Smooth muscle cell of the brain vasculature (primary cell): Measurements from ENCODE around the gene CDA.
"Not testable (repeated sequence)": the region's sequence is repeated elsewhere in the genome, so short reads cannot be mapped to it uniquely, and the experiment has no call there.

ENCODE experiments used
- DNase-seq: peaks from one replicate; pipeline ENCODE4 v3.0.0-alpha.2; 2012; ENCODE audit warnings: low read depth, low spot score

The CDA gene

DNA sequence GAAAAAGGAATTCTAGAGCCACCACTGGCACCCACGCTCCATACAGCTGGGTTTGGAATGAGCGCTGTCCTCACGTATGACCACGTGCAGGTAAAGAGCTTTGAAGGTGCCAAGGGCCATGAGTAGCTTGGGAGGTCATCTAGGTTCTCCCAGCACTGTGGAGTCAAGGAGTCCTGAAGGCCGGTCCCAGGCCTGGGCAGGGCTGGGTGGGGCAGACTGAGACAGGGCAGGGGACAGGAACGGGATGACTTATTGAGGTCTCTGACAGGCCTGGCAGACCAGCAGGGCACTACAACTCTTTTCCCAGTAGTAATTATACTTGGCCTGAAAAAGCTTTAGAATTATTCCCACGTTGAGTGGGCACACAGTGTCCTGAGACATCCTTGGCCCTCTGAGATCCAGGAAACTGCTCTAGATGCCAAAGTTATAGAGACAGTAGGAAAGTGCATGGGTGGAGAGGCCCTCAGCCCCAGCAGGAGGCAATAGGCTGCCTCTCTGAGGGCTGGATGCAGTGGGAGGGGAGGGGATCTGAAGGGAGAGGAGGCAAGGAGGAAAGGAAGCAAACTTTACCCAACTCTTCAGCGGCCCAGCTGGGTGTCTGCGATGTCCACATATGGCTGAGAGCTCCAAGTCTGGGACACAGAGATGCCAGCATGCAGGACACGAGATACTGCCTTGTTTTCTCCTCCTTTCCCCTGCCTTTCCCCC lies 1.8 kb upstream of the CDA start:
- DNase-seq: no peak

DNA sequence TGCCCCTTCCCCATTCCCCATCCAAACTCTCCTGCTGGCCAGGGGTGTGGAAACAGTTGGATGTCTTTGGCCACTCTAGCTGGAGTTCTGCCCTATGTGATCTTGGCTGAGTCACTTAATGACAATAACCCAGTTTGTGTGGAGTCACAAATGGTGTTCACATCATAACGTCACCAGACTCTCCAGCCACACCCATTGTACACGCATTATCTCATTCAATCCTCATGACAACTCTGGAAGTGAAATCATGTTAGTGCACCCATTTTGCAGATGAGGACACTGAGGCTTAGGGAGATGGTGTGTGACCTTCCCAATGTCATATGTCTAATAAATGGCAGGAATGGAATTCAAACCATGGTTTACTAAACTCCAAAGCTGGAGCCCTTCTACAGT lies 1.2 kb upstream of the CDA start:
- no peak for DNase-seq

DNA sequence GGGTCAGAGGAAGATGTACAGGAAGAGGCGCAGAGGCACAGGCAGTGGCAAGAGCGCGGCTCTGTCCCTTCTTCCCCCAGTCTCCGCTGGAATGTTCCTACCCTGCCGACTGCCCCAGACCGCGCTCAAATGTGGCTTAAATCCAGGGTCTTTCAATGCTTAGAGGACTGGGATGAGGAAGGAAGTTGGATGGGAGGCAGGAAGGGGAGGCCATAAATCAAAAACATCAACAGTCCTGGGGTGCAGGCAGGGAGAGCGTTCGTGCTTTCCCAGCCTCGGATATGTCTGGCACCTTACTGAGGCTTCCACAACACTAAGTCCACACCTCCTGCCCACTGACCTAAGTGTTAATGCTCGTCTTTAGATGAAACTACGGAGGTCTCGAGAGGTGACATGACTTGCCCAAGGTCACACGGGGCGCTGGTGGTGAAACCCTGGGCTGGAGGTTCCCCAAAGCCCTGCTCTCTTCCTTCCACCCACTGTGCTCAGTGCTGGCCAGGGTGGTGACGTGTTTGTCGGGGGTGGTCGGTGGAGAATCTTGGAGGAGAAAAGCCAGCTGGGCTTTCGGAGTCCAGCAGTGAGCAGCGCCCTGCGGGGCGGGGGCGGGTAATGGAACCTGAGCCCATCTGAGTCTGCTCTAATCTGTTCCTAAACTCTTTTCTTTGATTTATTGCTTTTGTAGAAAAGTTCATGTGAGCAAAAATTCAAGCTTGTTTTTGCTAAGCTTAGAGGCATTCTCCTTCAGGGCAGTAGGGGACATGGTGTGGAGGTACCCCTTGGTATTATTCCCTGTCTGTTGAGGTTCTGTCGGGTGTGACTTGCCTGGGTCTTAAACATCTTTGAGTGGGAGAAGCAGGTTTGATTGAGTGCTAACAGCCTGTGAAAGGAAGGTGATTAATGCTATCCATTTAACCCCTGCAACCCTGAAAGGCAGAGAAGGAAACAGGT lies 708 bp downstream of the CDA start:
- no peak for DNase-seq

DNA sequence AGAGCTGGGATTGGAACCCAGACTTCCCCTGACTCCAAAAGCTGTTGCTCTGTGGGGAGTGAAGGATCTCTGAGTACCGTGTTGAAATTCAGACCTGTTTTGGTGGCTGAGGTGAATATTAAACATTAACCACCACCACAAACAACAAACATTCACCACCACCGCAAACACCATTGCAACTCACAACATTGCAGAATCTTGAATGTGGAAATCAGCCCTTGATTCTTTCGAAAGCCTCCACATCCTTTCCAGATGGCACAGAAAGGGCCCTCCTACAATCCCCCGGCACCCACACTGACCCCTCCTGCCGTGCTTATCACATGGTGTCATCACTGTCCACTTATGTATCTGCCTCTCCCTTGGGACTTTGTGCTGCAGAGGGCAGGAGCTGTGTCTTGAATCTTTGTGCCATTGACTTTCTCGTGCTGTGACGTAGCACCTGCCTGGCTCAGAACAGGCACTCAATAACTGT lies 1.4 kb downstream of the CDA start:
- DNase-seq: no peak

DNA sequence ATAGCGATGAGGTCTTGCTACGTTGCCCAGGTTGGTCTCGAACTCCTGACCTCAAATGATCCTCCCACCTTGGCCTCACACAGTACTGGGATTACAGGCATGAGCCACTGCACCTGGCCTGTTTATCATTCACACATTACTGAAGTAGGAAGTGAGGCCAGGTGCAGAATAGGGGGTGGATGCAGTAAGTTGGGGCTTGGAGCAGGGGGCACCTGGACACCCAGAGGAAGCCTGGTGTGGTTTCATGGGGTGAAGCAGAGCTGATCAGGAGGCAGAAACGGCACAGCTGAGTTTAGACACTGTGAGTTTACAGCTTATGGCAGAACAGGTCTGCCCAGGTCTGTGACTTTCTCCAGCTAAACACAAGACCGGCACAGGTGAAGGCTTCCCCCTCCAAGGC lies 4.9 kb downstream of the CDA start:
- DNase-seq: no peak

DNA sequence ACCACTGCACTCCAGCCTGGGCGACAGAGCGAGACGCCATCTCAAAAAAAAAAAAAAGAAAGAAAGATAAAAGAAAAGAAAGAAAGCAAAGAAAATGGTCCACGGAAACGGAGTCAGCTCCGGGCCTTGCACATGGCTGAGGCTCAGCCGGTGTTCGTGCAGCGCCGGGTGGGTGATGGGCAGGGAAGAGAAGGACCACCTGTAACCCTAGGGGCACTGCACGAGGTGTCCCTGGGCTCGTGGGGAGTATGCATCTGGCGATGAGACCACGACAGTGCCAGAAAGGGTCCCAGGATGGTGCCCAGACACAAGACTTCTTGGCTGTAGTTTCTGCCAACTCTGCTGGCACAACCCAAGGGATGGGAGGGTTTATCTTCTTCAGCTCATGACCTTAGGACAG lies 5.8 kb downstream of the CDA start:
- DNase-seq: no peak

DNA sequence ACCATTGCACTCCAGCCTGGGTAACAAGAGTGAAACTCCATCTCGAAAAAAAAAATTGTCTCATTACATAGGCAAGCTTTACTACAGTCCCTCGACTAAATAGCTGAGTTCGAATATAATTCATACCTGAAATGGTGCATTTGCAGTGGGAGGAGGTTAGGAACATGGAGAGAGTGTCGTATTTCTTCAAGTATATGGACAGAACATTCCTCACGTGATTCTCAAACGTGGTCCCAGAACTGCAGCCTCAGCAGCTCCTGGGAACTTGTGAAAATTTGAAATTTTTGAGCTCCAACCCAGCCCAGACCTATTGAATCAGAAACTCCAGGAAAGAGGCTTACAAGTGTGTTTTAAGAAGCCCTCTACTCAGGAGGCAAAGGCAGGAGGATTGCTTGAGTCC lies 7.2 kb downstream of the CDA start:
- DNase-seq: no peak

DNA sequence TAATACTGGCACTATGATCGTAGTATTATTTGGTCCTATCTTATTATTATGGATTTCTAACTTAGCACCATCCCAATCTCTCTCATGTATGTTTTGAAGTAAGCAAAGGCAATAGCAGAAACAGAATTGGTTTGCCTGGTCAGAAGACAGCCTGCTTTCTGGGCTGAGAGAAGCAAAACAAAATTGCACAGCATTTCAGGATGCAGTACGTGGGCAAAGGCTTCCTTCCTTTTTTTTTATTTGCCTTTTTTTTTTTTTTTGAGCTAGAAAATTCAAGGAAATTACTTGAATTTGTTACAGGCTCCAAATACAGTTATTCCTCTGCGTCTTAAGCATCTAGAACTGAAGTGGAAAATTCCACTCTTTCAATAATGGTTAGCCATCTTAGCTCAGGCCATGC lies 8.8 kb downstream of the CDA start:
- no peak for DNase-seq

DNA sequence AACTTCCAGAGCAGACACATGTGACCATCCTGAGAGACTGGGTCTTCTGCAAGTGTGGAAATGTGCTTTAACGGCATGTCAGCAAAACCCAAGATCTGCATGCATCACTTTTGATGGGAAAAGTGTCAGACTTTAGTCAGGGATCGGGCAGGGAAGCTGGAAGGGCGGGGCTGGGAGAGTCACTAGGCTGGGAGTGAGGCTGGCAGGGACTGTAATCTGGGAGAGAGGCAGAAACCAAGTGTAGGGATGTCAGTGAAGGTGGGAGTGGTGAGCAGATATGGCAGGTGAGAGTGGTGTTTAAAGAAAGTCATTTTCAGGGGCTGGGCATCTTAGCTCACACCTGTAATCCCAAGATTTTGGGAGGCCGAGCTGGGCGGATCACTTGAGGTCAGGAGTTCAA lies 11.3 kb downstream of the CDA start:
- no peak for DNase-seq

DNA sequence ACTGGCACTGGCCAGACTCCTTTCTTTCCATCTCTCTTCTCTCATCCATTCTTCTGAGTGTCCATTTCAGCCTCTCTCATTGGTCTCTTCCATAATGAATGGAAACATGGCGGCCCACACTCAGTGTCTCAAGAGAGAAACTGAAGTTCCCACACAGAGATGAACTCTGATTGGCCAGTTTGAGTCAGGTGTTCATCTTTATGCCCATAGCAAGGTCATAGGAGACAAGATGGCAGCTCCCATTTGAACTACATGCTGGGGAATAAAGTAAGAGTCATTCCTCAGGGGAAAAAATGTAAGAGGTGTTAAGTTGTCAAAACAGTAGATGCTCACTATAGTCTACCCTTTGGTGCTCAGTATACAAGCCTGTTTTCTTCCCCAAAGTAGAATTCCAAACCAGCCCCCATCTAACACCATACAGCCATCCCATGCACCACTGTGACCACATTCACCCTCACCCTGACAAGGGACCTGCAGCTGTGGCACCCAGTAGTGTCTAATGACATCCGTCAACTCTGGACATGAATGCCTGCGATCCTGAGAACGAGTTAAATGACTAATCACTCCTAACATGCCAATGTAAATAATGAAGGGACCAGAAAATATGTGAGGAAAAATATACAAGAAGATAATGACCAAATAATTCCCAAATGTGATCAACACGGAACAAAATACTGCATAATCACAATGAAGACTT lies 12.4 kb downstream of the CDA start:
- DNase-seq: no peak

DNA sequence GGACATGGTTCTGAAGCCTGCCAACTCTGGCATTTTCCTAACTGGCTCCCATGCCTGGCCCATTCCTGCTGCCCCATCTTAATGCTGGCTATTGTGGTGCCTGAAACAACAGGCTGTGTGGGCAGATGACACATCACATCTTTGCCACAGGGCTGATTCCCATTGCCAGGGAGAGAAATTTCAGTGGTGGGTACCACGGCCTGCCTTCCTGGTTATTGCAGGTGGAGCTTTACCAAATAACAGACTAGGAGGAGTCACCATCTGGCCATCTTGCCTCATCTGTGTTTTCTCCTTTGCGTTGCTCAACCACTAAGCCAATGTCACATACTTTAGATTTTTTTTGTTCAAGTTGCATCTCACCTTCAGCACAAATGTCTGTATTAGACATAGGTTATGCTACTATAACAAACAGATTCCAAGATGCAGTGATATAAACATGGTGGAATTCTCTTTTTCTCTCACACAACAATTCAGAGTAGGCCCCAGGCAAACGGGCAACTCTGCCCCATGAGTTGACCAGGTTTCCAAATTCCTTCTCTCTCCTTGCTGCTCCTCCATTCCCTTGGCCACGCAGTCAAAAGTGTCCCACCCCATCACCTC lies 14.1 kb downstream of the CDA start:
- DNase-seq: no peak

DNA sequence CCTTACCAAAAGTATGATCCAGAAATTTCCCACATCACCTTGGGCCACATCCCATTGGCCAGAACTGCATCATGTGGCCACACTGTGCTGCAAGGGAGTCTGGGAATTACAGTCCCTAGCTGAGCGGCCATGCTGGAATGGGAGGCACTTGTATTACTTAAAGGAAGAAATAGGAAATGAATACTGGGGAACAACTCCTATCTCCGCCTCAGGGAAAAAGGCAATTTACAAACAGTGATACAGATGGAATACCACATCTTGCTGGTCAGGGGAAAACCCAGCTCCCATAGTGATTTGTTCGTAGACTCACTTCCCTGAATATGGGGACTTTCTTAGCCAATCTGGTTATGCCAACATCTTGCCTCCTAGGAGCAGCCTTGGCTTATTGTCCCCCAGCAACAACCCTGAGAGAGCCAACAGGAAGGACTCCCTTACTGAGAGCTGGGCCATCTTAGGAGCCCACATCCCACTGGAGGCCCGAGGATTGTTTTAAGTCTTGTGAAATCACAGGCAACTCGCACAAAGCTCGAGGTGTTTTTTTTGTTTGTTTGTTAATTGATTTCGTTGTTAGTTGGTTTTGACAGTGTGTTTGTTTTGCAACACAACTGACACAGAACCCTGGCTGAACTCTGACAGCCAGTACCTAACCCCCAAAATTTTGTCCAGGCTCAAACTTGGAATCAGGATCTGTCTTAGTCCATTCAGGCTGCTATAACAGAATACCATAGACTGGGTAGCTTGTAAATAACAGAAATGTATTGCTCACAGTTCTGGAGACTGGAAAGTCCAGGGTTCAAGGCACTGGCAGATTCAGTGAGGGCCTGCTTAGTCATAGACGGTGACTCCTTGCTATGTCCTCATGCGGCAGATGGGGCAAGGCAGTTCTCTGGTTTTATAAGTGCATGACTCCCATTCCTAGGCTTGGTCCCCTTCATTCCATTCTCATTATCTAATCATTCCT lies 14.9 kb downstream of the CDA start:
- no peak for DNase-seq

DNA sequence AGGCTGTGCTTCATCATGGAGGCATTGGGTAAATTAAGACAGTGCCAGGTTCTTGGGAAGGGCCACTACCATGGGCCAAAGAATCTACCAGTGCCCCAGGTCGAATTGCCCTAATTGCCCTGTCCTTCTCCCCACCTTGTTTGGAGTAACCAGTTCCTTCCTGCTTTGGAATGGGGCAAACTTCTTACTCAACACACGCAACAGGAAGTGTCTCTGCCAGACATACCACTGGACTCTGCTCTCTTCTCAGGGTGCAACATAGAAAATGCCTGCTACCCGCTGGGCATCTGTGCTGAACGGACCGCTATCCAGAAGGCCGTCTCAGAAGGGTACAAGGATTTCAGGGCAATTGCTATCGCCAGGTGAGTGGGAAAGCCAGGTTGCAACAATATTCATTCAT lies 15.8 kb downstream of the CDA start:
- DNase-seq: no peak

DNA sequence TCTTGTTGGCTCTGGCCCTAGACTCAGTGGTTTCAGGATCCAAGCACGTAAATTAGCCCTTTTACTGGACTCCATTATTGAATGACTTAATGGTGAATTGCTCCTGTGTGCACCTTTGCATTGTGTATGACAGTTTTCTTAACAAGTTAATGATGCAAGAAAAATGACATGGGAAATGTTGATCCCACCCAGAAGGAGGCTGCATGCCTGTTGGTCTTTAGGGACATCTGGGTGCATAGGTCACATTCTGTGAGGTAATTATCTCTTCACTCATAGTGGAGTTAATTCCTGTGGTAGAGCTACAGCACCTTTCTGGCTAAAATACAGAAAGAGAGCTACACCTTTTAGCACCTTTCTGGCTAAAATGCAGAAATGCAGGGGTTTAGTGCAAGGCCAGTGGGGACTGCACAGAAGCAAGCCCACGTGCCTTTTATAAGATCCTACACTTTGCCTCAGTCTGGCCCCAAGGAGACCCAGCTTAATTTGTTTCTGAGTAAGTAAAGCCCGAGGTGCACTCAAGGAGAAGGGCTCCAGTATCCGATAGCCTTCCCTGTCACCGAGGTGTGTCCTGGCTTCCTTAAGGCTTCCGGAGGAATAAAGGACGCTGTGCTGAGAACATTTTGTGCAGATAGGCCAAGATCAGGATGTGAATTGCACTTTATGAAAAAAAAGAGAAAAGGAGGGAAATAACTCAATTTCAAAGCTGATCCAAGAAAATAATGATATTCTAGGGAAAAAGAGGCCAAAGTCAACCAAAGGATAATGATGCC lies 18.1 kb downstream of the CDA start:
- DNase-seq: not testable (repeated sequence)

DNA sequence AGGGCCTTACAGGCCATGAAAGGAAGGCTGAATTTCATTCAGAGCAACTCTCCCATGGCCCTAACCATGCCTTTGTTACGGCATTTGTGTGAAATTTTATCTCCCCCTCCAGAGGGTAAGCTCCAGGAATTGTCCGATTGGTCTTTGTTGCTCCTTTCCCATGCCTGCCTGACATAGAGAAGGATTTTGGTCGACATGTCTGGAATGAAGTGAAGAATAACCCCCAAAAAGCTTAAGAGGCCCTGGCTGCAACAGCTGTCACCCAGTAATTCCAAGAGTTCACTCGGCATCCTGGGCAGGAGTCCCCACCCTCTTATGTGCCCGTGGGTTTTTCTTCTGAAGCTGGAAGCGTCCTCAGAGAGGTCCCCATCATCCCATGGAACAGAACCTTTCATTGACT lies 20.6 kb downstream of the CDA start:
- DNase-seq: no peak

DNA sequence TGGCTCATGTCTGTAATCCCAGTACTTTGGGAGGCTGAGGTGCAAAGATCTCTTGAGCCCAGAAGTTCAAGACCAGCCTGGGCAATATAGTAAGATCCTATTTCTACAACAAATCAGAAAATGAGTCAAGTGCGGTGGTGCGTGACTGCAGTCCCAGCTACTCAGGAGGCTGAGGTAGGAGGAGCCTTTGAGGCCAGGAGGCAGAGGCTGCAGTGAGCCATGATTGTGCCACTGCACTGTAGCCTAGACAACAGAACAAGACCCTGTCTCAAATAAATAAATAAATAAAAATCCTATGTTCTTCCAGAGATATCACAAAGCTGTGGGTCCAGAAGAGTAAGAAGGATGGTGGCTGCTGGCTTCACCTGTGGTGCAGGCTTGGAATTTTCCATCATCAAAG lies 22.1 kb downstream of the CDA start:
- DNase-seq: no peak

DNA sequence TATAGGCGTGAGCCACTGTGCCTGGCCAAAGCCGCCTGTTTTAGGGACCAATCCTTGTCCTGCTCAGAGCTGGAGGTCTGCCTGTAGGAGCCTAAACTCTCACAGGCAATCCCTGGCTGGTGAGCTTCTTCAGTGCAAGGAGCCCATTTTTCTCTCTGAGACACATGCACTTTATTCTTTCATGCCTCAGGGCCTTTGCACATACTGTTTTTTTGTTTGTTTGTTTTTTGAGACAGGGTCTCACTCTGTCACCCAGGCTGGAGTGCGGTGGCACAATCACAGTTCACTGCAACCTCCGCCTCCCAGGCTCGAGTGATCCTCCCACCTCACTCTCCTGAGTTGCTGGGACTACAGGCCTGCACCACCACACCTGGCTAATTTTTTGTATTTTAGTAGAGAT lies 22.8 kb downstream of the CDA start:
- no peak for DNase-seq

DNA sequence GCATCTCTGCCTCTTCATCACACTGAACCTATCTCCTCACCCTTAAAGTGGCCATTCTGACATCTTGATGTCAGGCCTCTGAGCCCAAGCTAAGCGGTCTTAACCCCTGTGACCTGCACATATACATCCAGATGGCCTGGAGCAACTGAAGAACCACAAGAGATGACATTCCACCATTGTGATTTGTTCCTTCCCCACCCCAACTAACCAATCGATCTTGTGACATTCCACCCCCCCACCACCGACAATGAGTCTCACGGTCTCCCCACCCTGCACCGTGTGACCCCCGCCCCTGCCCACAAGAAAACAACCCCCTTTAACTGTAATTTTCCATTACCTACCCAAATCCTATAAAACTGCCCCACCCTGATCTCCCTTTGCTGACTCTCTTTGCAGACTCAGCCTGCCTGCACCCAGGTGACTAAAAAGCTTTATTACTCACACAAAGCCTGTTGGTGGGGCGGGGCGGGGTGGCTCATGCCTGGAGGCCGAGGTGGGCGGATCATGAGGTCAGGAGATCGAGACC lies 23.4 kb downstream of the CDA start:
- no peak for DNase-seq

DNA sequence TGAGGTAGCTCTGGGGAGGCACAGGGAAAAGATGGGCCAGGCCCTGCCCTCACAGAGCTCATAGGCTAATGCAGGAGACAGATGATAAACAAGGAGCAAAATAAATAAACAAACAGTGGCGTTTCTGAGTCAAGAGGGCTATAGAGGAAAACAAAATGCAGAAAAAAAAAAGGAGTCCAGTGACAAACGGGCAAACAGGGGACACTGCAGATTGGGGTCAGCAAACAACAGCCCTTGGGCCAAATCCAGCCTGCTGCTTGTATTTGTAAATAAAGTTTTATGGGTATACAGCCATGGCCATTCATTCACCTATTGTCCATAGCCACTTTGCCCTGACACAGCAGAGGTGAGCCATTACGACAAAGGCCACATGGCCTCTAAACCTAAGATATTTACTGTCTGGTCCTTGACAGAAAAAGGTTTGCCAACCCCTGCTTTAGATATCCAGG lies 25.3 kb downstream of the CDA start:
- DNase-seq: no peak
